ENCODE data around the gene CLDN10.
A peak's percentile ranks its signal among the peaks of the same experiment; 100 is the strongest.

The CLDN10 gene

GRCh38 chr13:95603887-95604555, 51.5 kb downstream of the CLDN10 start:
- DNase-seq: no peak

- no peak for DNase-seq
Measured at GRCh38 chr13:95604556-95604915, 52.0 kb downstream of the CLDN10 start.

GRCh38 chr13:95605448-95606125, 53.1 kb downstream of the CLDN10 start:
- DNase-seq: no peak

- DNase-seq: no peak
Measured at GRCh38 chr13:95607366-95607765, 54.8 kb downstream of the CLDN10 start.

- DNase-seq: no peak
Measured at GRCh38 chr13:95608640-95609323, 56.3 kb downstream of the CLDN10 start.

GRCh38 chr13:95614641-95615245, 62.2 kb downstream of the CLDN10 start:
- DNase-seq: no peak

- no peak for DNase-seq
Measured at GRCh38 chr13:95615539-95615938, 63.0 kb downstream of the CLDN10 start.

GRCh38 chr13:95620030-95620824, 67.7 kb downstream of the CLDN10 start:
- DNase-seq: peak; percentile 23

- DNase-seq: no peak
Measured at GRCh38 chr13:95620825-95621498, 68.4 kb downstream of the CLDN10 start.

- no peak for DNase-seq
Measured at GRCh38 chr13:95623141-95623540, 70.6 kb downstream of the CLDN10 start.

GRCh38 chr13:95624020-95624419, 71.5 kb downstream of the CLDN10 start:
- DNase-seq: no peak

- DNase-seq: no peak
Measured at GRCh38 chr13:95626768-95627167, 74.2 kb downstream of the CLDN10 start.

- no peak for DNase-seq
Measured at GRCh38 chr13:95627590-95627989, 75.1 kb downstream of the CLDN10 start.

- DNase-seq: no peak
Measured at GRCh38 chr13:95628488-95628887, 76.0 kb downstream of the CLDN10 start.

GRCh38 chr13:95629071-95629470, 76.6 kb downstream of the CLDN10 start:
- DNase-seq: no peak
